Neuronal stem cell (in vitro differentiated cells): ENCODE data around the gene SLF2.

Experiments
- DNase-seq: peaks from one replicate; pipeline ENCODE4 v3.0.0-alpha.2; 2013; ENCODE audit warnings: low spot score
- H2AFZ ChIP-seq: one replicate; pipeline ENCODE4 v1.6.1; 2013; ENCODE audit warnings: mild to moderate bottlenecking, low read length, inconsistent platforms
- H2AK5ac ChIP-seq: 2 replicates; pipeline ENCODE4 v1.6.1; 2013; ENCODE audit warnings: low read depth, mild to moderate bottlenecking, inconsistent platforms, low read length, moderate library complexity, mixed read lengths
- H2BK120ac ChIP-seq: 2 replicates; pipeline ENCODE4 v1.6.1; 2013; ENCODE audit warnings: low read depth, mild to moderate bottlenecking, inconsistent platforms, low read length, moderate library complexity, mixed read lengths
- H2BK12ac ChIP-seq: one replicate; pipeline ENCODE4 v1.6.1; 2013; ENCODE audit warnings: low read length, inconsistent platforms
- H2BK15ac ChIP-seq: 2 replicates; pipeline ENCODE4 v1.6.1; 2013; ENCODE audit warnings: mild to moderate bottlenecking, low read length, inconsistent platforms, mixed read lengths
- H2BK5ac ChIP-seq: one replicate; pipeline ENCODE4 v1.6.1; 2013; ENCODE audit warnings: inconsistent platforms, mild to moderate bottlenecking, low read length, moderate library complexity
- H3K14ac ChIP-seq: one replicate; pipeline ENCODE4 v1.6.1; 2013; ENCODE audit warnings: low read length, inconsistent platforms
- H3K18ac ChIP-seq: 2 replicates; pipeline ENCODE4 v1.6.1; 2013; ENCODE audit warnings: low read length, inconsistent platforms
- H3K23ac ChIP-seq: 2 replicates; pipeline ENCODE4 v1.6.1; 2013; ENCODE audit warnings: low read depth, mild to moderate bottlenecking, mixed read lengths, low read length, inconsistent platforms; ENCODE audit not compliant: poor library complexity
- H3K27ac ChIP-seq: replicated peaks from 3 replicates; pipeline ENCODE4 v1.5.1; 2013; ENCODE audit warnings: low read length, inconsistent platforms
- H3K27me3 ChIP-seq, 3 experiments: 2 replicates each; pipeline ENCODE4 v1.6.1; 2013; ENCODE audit warnings: low read length in 3 of 3, mild to moderate bottlenecking in 2 of 3, inconsistent platforms in 1 of 3, low read depth in 1 of 3, mixed read lengths in 1 of 3, moderate library complexity in 1 of 3; ENCODE audit not compliant: control insufficient read depth in 3 of 3, insufficient read depth in 3 of 3
- H3K36me3 ChIP-seq, 2 donors: replicated peaks in 1 of 2; 2 replicates each; pipeline ENCODE4 v1.6.1; 2013; ENCODE audit warnings: low read length in 2 of 2; ENCODE audit not compliant: control insufficient read depth in 2 of 2, insufficient read depth in 2 of 2
- H3K4ac ChIP-seq: 2 replicates; pipeline ENCODE4 v1.6.1; 2013; ENCODE audit warnings: inconsistent platforms, mild to moderate bottlenecking, low read length, moderate library complexity
- H3K4me1 ChIP-seq, 2 donors: 1 replicate in 1 of 2; 2 replicates in 1 of 2; pipeline ENCODE4 v1.6.1; 2013; ENCODE audit warnings: low read length in 2 of 2, low read depth in 1 of 2; ENCODE audit not compliant: control insufficient read depth in 2 of 2, insufficient read depth in 1 of 2
- H3K4me2 ChIP-seq: one replicate; pipeline ENCODE4 v1.6.1; 2013; ENCODE audit warnings: mild to moderate bottlenecking, low read length, inconsistent platforms; ENCODE audit not compliant: insufficient read depth, poor library complexity, severe bottlenecking
- H3K4me3 ChIP-seq, 2 donors: 2 replicates each; pipeline ENCODE4 v1.5.1; 2013; ENCODE audit warnings: low read length in 2 of 2, mild to moderate bottlenecking in 2 of 2, inconsistent platforms in 1 of 2, moderate library complexity in 1 of 2
- H3K79me1 ChIP-seq: one replicate; pipeline ENCODE4 v1.6.1; 2013; ENCODE audit warnings: low read depth, mild to moderate bottlenecking, inconsistent platforms, low read length, moderate library complexity
- H3K9ac ChIP-seq: one replicate; pipeline ENCODE4 v1.6.1; 2013; ENCODE audit warnings: mild to moderate bottlenecking, low read depth, low read length, inconsistent platforms; ENCODE audit not compliant: poor library complexity
- H3K9me3 ChIP-seq, 2 donors: replicated peaks in 1 of 2; 2 replicates each; pipeline versions ENCODE3 to v1.6.1; 2013; ENCODE audit warnings: low read length in 2 of 2, mild to moderate bottlenecking in 2 of 2, inconsistent platforms in 1 of 2, low read depth in 1 of 2, mixed read lengths in 1 of 2, moderate library complexity in 1 of 2; ENCODE audit not compliant: control insufficient read depth in 2 of 2, insufficient read depth in 1 of 2
- H4K8ac ChIP-seq: one replicate; pipeline ENCODE4 v1.6.1; 2013; ENCODE audit warnings: low read depth, mild to moderate bottlenecking, inconsistent platforms, low read length, moderate library complexity
- H4K91ac ChIP-seq: one replicate; pipeline ENCODE4 v1.6.1; 2013; ENCODE audit warnings: low read length, low read depth, mild to moderate bottlenecking, inconsistent platforms; ENCODE audit not compliant: poor library complexity
- WGBS, 2 donors: extraction: QIAGEN DNeasy Blood & Tissue Kit; methylation state at CpG; one replicate each; pipeline ENCODE4 v1.1.7; 2013; ENCODE audit warnings: missing lambda C conversion rate in 2 of 2, mixed read lengths in 1 of 2; ENCODE audit not compliant: insufficient read length in 2 of 2, insufficient replicate concordance in 1 of 2; ENCODE audit errors: extremely low coverage in 2 of 2; 5-methylcytosine and 5-hydroxymethylcytosine counted together

SLF2 gene

DNA sequence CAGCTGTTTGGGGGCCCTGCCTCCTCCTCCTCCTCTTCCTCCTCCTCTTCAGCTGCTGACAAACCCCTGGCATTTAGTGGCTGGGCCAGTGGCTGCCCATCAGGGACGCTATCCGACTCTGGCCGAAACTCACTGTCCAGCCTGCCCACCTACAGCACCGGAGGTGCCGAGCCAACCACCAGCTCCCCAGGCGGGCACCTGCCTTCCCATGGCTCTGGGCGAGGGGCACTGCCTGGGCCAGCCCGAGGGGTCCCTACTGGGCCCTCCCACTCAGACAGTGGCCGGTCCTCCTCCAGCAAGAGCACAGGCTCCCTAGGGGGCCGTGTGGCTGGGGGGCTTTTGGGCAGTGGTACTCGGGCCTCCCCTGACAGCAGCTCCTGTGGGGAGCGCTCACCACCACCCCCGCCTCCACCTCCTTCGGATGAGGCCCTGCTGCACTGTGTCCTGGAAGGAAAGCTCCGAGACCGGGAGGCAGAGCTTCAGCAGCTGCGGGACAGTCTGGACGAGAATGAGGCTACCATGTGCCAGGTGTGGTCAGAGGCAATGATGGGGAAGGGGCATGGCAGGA, 91.0 kb downstream of the SLF2 start:
- WGBS, 2 donors, result no CpG with 5 or more reads among the region's 18 CpGs
- Histone ChIP-seq H2AFZ (no peak overlapping the region), H3K27ac (no peak overlapping the region), H4K8ac (no peak overlapping the region), H2AK5ac (no peak overlapping the region), H3K9me3 (no peaks in the 10 kb centered on the region), H2BK120ac (no peak overlapping the region), H2BK5ac (no peak overlapping the region), H3K27me3 (no peaks in the 10 kb centered on the region), H3K36me3 (peaks cover 40 to 59% of the 10 kb centered on the region in 2 donors), H2BK12ac (peak overlapping the region; percentile 8), H3K18ac (no peak overlapping the region), H3K4me1 (peaks cover 19 to 20% of the 10 kb centered on the region in 2 donors), H3K23ac (no peak overlapping the region), H3K79me1 (peaks cover 28% of the 10 kb centered on the region), H3K14ac (no peak overlapping the region), H4K91ac (no peak overlapping the region), H3K4me2 (no peak overlapping the region), H3K4me3 (no peak overlapping the region), H3K4ac (no peak overlapping the region), H2BK15ac (no peak overlapping the region), H3K9ac (no peak overlapping the region)
- no peak for DNase-seq

DNA sequence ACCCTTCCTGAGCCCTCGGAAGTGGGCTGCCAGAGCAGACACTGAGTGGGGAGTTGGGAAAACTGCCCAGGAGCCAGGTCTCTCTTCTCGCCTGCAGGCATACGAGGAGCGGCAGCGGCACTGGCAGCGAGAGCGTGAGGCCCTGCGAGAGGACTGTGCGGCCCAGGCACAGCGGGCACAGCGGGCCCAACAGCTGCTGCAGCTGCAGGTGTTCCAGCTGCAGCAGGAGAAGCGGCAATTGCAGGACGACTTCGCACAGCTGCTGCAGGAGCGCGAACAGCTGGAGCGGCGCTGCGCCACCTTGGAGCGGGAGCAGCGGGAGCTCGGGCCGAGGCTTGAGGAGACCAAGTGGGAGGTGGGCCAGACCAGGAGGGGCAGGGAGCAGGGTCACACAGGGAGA, 92.6 kb downstream of the SLF2 start:
- Histone ChIP-seq H2BK12ac (no peak overlapping the region), H2BK5ac (peak overlapping the region; percentile 39), H3K4me1 (peaks cover 18 to 25% of the 10 kb centered on the region in 2 donors), H3K4me2 (no peak overlapping the region), H2AFZ (no peak overlapping the region), H4K8ac (no peak overlapping the region), H3K18ac (peak overlapping the region; percentile 28), H3K4ac (no peak overlapping the region), H3K36me3 (peaks cover 42 to 59% of the 10 kb centered on the region in 2 donors), H3K9me3 (no peaks in the 10 kb centered on the region), H2BK120ac (no peak overlapping the region), H3K27ac (no peak overlapping the region), H3K27me3 (no peaks in the 10 kb centered on the region), H4K91ac (no peak overlapping the region), H3K4me3 (no peak overlapping the region), H3K14ac (no peak overlapping the region), H2AK5ac (no peak overlapping the region), H3K79me1 (peaks cover 26% of the 10 kb centered on the region), H3K9ac (no peak overlapping the region), H3K23ac (no peak overlapping the region), H2BK15ac (no peak overlapping the region)
- DNase-seq, result no peak
- WGBS, 2 donors, result no CpG with 5 or more reads among the region's 23 CpGs

DNA sequence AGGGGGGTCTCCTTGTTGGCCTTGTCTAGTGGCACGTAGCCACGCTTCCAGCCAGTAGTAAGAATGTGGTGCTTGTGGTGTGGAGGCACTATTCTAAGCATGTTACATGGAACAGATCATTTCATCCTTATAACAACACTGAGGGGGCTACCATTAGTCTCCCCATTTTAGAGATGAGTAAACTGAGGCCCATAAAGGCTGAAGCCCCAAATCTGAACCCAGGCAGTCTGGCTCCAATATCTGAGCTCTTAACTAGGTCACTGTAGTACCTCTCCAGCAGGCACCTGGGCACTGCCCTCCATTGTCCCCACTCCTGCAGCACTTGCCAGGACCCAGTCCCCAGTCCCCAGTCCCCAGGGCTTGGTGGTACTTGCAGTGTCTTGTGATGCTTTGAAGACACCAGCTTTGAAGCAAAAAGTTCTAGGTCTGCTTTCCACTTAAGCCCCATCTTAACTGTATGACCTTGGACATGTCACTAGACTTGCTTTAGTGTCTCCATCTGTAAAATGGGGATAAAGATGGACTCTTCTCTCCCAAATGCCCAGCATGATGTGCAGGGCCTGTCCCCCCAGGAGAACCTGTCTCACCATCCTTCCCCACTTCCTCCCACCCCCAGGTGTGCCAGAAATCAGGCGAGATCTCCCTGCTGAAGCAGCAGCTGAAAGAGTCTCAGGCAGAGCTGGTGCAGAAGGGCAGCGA, 93.3 kb downstream of the SLF2 start:
- Histone ChIP-seq H3K27ac (no peak overlapping the region), H4K8ac (no peak overlapping the region), H2BK12ac (no peak overlapping the region)

DNA sequence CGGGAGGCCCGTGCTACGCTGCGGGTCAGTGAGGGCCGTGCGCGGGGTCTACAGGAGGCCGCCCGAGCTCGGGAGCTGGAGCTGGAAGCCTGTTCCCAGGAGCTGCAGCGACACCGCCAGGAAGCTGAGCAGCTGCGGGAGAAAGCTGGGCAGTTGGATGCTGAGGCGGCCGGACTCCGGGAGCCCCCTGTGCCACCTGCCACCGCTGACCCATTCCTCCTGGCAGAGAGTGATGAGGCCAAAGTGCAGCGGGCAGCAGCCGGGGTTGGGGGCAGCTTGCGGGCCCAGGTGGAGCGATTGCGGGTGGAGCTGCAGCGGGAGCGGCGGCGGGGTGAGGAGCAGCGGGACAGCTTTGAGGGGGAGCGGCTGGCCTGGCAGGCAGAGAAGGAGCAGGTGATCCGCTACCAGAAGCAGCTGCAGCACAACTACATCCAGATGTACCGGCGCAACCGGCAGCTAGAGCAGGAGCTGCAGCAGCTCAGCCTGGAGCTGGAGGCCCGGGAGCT, 93.9 kb downstream of the SLF2 start:
- H2BK120ac ChIP-seq, result no peak overlapping the region
- peak overlapping the region; percentile 53 for H2BK5ac ChIP-seq
- no peaks in the 10 kb centered on the region for H3K9me3 ChIP-seq
- no peaks in the 10 kb centered on the region for H3K27me3 ChIP-seq
- peaks cover 22% of the 10 kb centered on the region for H3K79me1 ChIP-seq
- no peak for DNase-seq
- no peak overlapping the region for H3K4me2 ChIP-seq
- no peak overlapping the region for H4K91ac ChIP-seq
- H3K9ac ChIP-seq, result peak overlapping the region; percentile 50
- peak overlapping the region; percentile 28 for H3K18ac ChIP-seq
- H4K8ac ChIP-seq, result peak overlapping the region; percentile 65
- no peak overlapping the region for H3K4me3 ChIP-seq
- H3K23ac ChIP-seq, result peak overlapping the region; percentile 89
- H2AFZ ChIP-seq, result no peak overlapping the region
- H3K4ac ChIP-seq, result no peak overlapping the region
- peak overlapping the region; percentile 73 for H2BK12ac ChIP-seq
- WGBS, 2 donors, result no CpG with 5 or more reads among the region's 33 CpGs
- peaks cover 8 to 18% of the 10 kb centered on the region in 2 donors for H3K4me1 ChIP-seq
- peaks cover 42 to 57% of the 10 kb centered on the region in 2 donors for H3K36me3 ChIP-seq
- no peak overlapping the region for H3K27ac ChIP-seq
- H2AK5ac ChIP-seq, result peak overlapping the region; percentile 75
- no peak overlapping the region for H3K14ac ChIP-seq
- no peak overlapping the region for H2BK15ac ChIP-seq

More for the DNA sequence above, 93.3 kb downstream of the SLF2 start:
- Histone ChIP-seq H3K4me1 (peaks cover 14 to 21% of the 10 kb centered on the region in 2 donors), H2AK5ac (no peak overlapping the region), H2AFZ (no peak overlapping the region), H3K4ac (no peak overlapping the region), H3K27me3 (no peaks in the 10 kb centered on the region), H2BK120ac (no peak overlapping the region), H3K4me2 (no peak overlapping the region), H3K79me1 (peaks cover 25% of the 10 kb centered on the region), H3K14ac (no peak overlapping the region), H3K23ac (no peak overlapping the region), H2BK15ac (no peak overlapping the region), H3K18ac (peak overlapping the region; percentile 28), H2BK5ac (peak overlapping the region; percentile 53), H4K91ac (no peak overlapping the region), H3K9me3 (no peaks in the 10 kb centered on the region), H3K9ac (no peak overlapping the region), H3K36me3 (peaks cover 42 to 59% of the 10 kb centered on the region in 2 donors), H3K4me3 (no peak overlapping the region)
- WGBS, 2 donors, result no CpG with 5 or more reads among the region's 4 CpGs
- no peak for DNase-seq
